Stimulated activated CD8-positive, alpha-beta memory T cell treated with anti-CD3 and anti-CD28 coated beads, Interleukin-7, amount 100 ng/mL, for 1 hour (primary cell): ENCODE data around the gene INPP4B.

Experiments used
- DNase-seq, 2 donors: peaks; one replicate each; pipeline ENCODE4 v3.0.0-alpha.2; 2020; ENCODE audit warnings: low read depth in 2 of 2

The INPP4B gene

GRCh38 chr4:142473218-142473959 lies 372.7 kb downstream of the INPP4B start:
- no peak for DNase-seq

GRCh38 chr4:142467088-142467487 lies 379.0 kb downstream of the INPP4B start:
- DNase-seq: no peak

GRCh38 chr4:142465526-142465925 lies 380.6 kb downstream of the INPP4B start:
- no peak for DNase-seq

- no peak for DNase-seq
Measured at GRCh38 chr4:142463206-142463605, 382.9 kb downstream of the INPP4B start.

DNA sequence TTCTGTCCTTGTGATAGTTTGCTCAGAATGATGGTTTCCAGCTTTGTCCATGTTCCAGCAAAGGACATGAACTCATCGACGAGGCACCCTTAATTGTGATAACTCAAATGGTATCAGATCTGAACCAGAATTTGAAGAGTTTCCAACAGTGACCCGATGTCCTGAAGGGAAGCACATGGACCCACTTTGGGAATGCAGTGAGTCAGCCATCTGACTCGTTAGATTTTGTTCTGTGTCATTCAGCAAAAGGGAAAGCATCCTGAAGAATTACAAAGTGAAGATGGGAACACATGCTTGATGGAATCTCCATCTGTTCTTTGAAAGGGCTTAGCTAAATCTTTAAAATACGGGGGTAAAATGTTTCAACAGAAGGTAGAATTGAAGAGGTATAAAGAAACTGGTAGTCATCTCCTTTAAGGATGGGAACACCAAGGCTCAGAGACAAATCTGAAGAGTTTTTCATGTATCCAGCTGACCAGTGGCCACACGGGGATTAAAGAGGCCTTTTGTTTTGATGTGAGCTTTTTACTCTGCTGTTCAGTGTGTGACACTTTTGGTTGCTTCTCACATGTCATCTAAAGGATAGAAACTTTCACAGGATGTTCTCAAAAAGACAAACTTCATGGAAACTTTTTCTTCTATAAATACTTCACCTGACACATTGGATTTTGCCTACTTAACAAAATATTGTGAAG lies 393.8 kb downstream of the INPP4B start:
- no peak for DNase-seq

DNA sequence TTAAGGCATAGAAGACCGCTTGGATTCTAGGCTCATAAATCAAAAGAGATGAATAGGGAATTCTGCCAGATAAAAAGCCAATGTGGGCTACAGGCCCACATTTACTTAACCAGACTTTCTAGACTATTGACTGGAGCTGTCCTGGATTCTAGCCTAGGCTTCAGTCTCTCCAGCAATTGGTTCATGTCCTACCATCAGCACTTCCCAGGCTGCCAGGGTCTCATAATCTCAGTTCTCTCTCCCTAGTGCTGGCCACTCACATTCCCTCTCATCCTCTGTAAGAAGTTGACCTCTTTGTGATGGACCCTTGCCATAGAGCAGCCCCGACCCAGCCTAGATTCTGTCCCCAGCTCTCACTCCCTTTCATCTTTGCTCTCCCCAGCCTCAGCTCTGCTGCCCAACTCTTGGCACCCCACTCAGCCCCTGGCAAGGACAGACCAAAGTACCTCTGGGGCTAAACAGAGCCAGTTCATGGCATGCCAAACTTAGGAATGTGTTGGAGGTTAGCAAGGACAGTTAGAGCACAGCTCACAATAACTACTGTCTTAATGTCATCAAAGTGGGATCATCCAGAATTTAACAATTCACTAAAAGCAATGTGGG lies 396.2 kb downstream of the INPP4B start:
- no peak for DNase-seq

DNA sequence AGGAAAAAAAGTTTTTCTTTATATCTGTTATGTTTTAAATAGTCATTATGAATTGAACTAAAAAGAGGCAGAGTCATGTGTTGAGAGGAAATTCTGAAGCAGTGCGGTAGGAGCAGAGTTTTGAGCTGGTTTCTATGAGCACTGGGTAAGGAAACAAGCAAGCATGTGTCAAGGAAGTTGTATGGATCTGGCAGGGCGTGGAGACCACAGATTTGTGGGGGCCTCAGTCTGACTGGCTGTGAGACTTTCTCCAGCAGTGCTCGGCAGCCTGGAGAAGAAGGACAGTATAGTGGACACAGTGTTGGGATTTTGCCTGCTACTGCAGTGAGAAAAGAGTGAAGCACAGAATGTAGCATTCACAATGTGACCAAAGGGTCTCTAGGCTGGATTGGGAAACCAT lies 399.1 kb downstream of the INPP4B start:
- DNase-seq: no peak

DNA sequence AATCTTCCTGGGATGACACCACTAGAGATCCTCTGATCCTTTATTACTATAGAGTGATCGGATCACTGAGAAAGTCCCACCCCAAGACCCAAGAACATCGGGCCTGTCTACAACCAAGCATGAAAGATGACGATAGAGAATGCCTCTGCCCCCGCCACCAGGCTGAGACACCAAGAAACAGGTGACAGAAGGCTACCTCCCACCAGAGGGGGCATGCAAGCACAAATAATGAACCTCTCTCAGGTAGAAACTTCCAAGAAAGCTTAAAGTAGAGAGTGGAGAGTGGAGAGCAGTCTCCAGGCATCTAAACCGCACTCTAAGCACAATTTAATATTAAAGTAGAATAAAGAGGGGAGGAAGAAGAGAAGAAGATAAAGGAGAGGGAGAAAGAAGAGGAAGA lies 402.6 kb downstream of the INPP4B start:
- no peak for DNase-seq

DNA sequence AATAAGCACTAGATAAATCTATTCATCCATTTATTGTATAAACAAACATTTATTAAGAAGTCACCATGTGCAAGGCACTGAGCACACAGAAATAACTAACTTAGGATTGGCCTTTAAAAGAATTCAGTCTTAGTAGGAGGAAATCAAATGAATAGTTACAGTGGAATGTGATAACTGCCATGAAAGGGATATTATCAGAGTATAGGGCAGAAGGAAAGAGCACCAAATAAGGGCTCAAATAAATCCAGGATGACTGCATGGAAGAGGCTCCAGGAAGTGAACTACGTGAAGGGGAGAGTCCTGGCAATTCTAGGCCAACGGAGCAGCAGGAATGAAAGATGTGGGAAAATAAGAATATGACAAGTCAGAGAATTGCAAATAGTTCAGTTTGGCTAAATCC lies 406.0 kb downstream of the INPP4B start:
- DNase-seq: no peak

- no peak for DNase-seq
Measured at GRCh38 chr4:142435599-142436235, 410.4 kb downstream of the INPP4B start.

DNA sequence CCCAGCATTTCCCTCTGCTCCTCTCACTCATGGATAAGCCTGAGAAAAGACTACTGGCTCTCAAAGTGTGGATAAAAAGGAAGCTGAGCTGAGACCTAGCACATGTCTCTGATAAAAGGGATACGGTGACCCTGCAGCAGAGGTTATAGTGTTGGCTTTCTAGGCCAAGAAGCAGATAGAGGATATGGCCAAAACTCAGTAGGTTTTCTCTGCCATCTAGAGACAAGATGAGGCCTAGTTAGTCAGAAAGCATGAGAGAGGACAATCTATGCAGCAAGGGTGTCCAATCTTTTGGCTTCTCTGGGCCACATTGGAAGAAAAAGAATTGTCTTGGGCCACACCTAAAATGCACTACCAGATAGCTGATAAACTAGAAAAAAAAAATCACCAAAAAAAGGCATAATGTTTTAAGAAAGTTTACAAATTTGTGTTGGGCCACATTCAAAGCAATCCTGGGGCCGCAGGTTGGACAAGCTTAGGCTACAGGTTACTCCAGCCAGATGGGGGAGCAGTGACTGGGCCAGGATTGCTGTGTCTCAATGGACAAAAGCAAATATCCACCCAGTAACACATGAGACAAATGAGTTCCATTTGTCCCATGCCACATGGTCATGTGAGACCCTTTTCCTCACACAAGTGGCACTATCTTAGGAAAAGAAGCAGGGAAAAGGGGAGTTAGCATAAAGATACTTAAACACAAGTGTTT lies 411.4 kb downstream of the INPP4B start:
- no peak for DNase-seq

DNA sequence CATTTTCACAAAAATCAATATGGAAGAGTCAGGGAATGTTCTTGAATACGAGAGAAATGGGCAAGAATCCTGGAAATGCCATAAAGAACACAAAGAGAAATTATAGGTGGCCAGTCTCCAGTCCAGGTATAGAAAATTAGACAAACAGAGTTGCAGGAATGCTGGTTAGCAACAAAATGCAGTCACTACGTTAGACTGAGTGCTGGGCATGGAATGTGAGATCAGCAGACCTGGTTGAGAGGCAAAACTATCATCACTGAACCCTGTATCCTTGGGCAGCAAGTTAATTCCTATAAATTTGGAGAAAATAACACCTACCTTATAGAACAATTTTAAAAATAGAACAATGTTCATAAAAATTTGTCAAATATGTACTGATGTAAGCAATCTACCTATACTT lies 417.4 kb downstream of the INPP4B start:
- DNase-seq: no peak

DNA sequence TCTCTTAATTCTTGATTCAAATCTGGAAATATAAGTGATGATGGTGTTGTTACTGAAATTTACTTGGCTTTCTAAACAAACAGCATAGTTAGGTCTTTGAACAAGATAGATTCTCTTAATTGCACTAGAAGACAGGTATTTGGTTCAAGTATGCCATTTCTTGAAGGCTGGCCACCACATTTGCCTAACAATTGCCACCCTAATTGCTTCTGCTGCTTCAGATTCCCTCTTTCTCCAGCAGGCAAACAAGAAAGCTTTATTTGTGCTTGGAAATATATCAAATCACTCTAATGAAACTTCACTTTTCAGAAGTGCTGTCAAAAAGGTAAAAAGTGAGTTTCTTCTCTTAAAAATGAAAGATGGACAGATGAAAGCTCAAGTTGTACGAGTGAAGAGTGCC lies 418.6 kb downstream of the INPP4B start:
- DNase-seq: no peak

- no peak for DNase-seq
Measured at GRCh38 chr4:142423861-142424260, 422.2 kb downstream of the INPP4B start.

- no peak for DNase-seq
Measured at GRCh38 chr4:142420311-142421095, 425.6 kb downstream of the INPP4B start.

DNA sequence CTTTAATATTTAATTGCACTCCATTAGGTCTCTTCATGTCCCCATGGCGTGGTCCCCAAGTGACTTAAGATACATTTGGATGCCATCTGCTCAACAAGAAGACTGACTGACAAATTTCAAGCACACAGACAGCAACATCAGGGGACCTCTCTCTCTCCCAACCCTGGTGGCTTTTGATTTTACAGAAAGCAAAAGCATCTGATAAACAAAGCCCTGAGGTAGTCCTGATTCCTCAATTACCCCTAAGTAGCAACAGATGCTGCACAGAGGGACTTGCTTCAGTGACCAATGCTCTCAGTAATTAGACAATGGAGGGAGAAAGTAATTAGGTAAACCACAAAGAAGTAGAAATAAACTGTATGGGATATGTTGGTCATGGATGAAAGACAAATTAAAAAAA lies 426.4 kb downstream of the INPP4B start:
- no peak for DNase-seq

- no peak for DNase-seq
Measured at GRCh38 chr4:142418697-142419096, 427.4 kb downstream of the INPP4B start.

DNA sequence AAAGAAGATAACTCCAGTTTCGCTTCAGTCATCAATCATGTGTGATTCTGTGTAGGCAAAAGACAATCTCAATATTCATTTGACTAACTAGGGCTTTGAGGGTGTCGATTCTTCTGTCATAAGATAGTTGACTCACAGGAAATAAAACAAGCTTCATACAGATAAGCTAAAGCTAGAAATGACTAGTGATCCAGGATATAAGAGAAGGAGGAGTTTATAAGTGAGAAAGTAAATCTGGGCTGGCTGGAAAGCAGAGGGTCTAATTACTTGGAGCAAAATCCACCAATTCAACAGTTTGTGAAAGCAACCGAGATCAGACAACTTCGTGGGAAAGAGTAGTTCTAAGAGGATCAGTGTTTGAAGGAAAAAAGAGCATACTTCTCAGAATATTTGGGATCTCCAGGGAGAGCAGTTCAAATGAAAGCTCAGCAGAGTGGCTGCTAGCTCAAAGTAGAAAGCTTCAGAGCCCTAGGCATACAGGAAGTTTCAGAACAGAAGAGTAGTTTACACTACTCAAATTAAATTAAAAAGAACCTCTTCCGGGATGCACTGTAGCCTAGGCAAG lies 429.3 kb downstream of the INPP4B start:
- no peak for DNase-seq

DNA sequence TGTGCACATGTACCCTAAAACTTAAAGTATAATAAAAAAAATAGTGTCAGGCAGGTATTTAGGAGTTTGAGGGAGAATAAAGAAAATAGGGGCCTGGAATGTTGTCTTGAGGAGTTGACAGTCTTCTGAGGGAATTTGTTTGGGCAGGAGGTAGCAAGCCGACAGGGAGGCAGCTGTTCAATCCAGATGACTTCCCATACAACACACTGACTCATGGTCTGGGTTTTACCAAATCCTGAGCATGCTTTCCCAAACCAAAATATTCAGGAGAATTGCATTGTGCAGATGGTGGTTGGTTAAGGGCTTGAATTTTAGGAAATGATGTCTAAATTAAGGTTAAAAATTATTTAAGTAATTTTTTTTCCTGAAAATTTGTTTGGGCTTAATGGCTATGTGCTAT lies 430.0 kb downstream of the INPP4B start:
- DNase-seq: no peak

DNA sequence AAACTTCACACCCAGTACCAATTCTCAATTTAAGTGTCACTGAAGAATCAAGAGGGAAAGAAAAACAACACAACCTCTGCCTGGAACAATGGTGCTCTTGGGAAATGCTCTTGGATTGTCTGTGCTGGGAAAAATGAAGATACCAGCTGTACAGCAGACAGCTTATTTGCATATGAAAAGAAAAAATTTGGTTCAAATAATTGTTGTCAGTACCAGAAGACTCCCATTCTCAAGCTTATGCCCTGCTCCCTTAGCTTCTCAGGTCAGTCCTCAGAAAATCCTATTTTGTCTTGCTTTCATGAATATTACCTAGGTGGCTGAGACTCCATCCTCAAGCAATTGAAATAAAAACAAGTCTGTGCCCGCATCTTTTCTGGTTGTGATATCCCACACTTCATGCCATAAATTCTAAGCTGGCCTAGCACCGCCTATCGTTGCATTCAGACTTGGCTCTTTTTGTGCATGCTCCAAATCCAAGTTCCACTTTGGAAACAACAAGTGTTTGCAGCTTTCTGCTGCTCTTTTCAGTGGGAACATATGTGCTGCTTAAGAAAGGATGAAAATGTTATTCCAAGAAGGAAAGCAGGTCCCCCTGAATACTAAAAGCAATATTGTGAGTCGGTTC lies 431.6 kb downstream of the INPP4B start:
- DNase-seq: no peak
